Keratinocyte (primary cell): Measurements from ENCODE around the gene SLC44A1. TPM values are rescaled to one million over a fixed set of nuclear protein-coding genes. Genes with fewer than 3 reads are reported as not detected.

Source experiments
- DNase-seq: peaks from one replicate; pipeline ENCODE4 v3.0.0-alpha.2; 2011; ENCODE audit warnings: low read depth, missing footprints, low spot score
- FAIRE-seq: peaks from 2 replicates; lab custom pipeline; 2011; peaks lifted over from hg19 to GRCh38; lab: Jason Lieb, UNC
- H2AFZ ChIP-seq: 2 replicates; pipeline ENCODE4 v1.6.0; 2012; ENCODE audit warnings: low read length, control low read depth, inconsistent platforms; ENCODE audit not compliant: control insufficient read depth
- H3K27ac ChIP-seq: 2 replicates; pipeline ENCODE4 v1.5.1; 2011; ENCODE audit warnings: low read length; ENCODE audit not compliant: control insufficient read depth, insufficient read depth
- H3K27me3 ChIP-seq: 3 replicates; pipeline ENCODE4 v1.6.0; 2011; ENCODE audit warnings: low read length; ENCODE audit not compliant: control insufficient read depth, insufficient read depth; ENCODE audit errors: extremely low read depth
- H3K36me3 ChIP-seq, 2 experiments: 2 replicates in 1 of 2; 3 replicates in 1 of 2; pipeline ENCODE4 v1.5.1; 2011; ENCODE audit warnings: low read length in 2 of 2, mild to moderate bottlenecking in 1 of 2; ENCODE audit not compliant: control insufficient read depth in 2 of 2, insufficient read depth in 2 of 2; ENCODE audit errors: extremely low read depth in 1 of 2
- H3K4me1 ChIP-seq: 3 replicates; pipeline ENCODE4 v1.5.1; 2011; ENCODE audit warnings: low read length; ENCODE audit not compliant: control insufficient read depth, insufficient read depth; ENCODE audit errors: extremely low read depth
- H3K4me2 ChIP-seq: 3 replicates; pipeline ENCODE4 v1.6.0; 2011; ENCODE audit warnings: low read depth, low read length; ENCODE audit not compliant: control insufficient read depth, insufficient read depth; ENCODE audit errors: extremely low read depth
- H3K4me3 ChIP-seq, 3 experiments: fragments of 200-600 bp in 1 of 3; sonication (generic) in 1 of 3; 2 replicates in 2 of 3; 3 replicates in 1 of 3; pipeline ENCODE4 v1.5.1; 2011 to 2016; ENCODE audit warnings: low read length in 3 of 3, mild to moderate bottlenecking in 3 of 3, control low read depth in 2 of 3, inconsistent platforms in 1 of 3, low read depth in 1 of 3, mixed read lengths in 1 of 3, mixed run types in 1 of 3, moderate library complexity in 1 of 3; ENCODE audit not compliant: control insufficient read depth in 2 of 3, insufficient read depth in 2 of 3; ENCODE audit errors: extremely low read depth in 1 of 3
- H3K79me2 ChIP-seq: 2 replicates; pipeline ENCODE4 v1.6.0; 2012; ENCODE audit warnings: low read length; ENCODE audit not compliant: control insufficient read depth, insufficient read depth
- H3K9ac ChIP-seq: 3 replicates; pipeline ENCODE4 v1.6.0; 2011; ENCODE audit warnings: low read length; ENCODE audit not compliant: control insufficient read depth, insufficient read depth; ENCODE audit errors: extremely low read depth
- H3K9me1 ChIP-seq: 3 replicates; pipeline ENCODE4 v1.6.0; 2011; ENCODE audit warnings: low read length; ENCODE audit not compliant: control insufficient read depth, insufficient read depth; ENCODE audit errors: extremely low read depth
- H3K9me3 ChIP-seq: 2 replicates; pipeline ENCODE4 v1.5.1; 2012; ENCODE audit warnings: low read depth, low read length; ENCODE audit not compliant: control insufficient read depth
- H4K20me1 ChIP-seq: 3 replicates; pipeline ENCODE4 v1.6.0; 2011; ENCODE audit warnings: low read length; ENCODE audit not compliant: control insufficient read depth, insufficient read depth; ENCODE audit errors: extremely low read depth
- CTCF ChIP-seq, 3 experiments: IDR thresholded peaks in 1 of 3; conservative IDR thresholded peaks in 1 of 3; optimal IDR thresholded peaks in 1 of 3; 2 replicates in 2 of 3; 3 replicates in 1 of 3; pipeline versions ENCODE3 to v1.5.1; 2011; ENCODE audit warnings: low read length in 3 of 3, mild to moderate bottlenecking in 3 of 3, moderate library complexity in 2 of 3, control low read depth in 1 of 3, inconsistent platforms in 1 of 3; ENCODE audit not compliant: insufficient read depth in 2 of 3; ENCODE audit errors: extremely low read depth in 1 of 3
- EZH2 ChIP-seq: IDR thresholded peaks from one replicate; pipeline ENCODE4 v1.6.1; 2012; ENCODE audit warnings: inconsistent platforms, mild to moderate bottlenecking, low read length, moderate library complexity
- dilution Hi-C: fragments of 300-500 bp; cut with MboI; formaldehyde crosslinking; loops from one replicate; pipeline ENCODE4 v1.7.0; 2020; ENCODE audit warnings: low sequenced_read_pairs; ENCODE audit not compliant: extremely low pct_ligation_motif_present
- polyA plus RNA-seq, 5 experiments: library from polyadenylated mRNA; depleted of rRNA in 3 of 5; stranded (reverse) in 3 of 5; stranded (forward) in 1 of 5; unstranded in 1 of 5; fragments of >200 nt; gene quantifications; 1 replicate in 1 of 5; 2 replicates in 3 of 5; 3 replicates in 1 of 5; pipeline versions ENCODE4 v1.2.1 to v1.2.3, GENCODE V29; 2011 to 2012; ENCODE audit warnings: missing spikeins in 2 of 5, low read depth in 1 of 5, low replicate concordance in 1 of 5

The SLC44A1 gene
- polyA plus RNA-seq, 1 donor (not counting 4 experiments of a cell fraction or from before 2014, with no cell fraction given) = 22.9 TPM

GRCh38 chr9:105459336-105459735 is 214.9 kb downstream of the SLC44A1 start:
- Histone ChIP-seq H3K4me2 (no peak overlapping the region), H3K9me1 (peaks cover 2% of the 10 kb centered on the region), H2AFZ (no peak overlapping the region), H3K4me1 (peaks cover 3% of the 10 kb centered on the region), H3K36me3 (peaks cover 0 to 3% of the 10 kb centered on the region in 2 experiments), H3K27me3 (no peaks in the 10 kb centered on the region), H3K9ac (no peak overlapping the region), H3K4me3 (no peak overlapping the region), H3K9me3 (peaks cover 4% of the 10 kb centered on the region), H3K27ac (no peak overlapping the region), H3K79me2 (peaks cover 79% of the 10 kb centered on the region), H4K20me1 (no peaks in the 10 kb centered on the region)
- DNase-seq (no peak), FAIRE-seq (no peak)
- TF ChIP-seq CTCF (optimal IDR thresholded peaks at IDR 0.05 in 1 of 3, IDR thresholded peaks at IDR 0.05 in 1 of 3, conservative IDR thresholded peaks at IDR 0.05 in 1 of 3; ENCODE audit: extremely low read depth in 1 of 3, insufficient read depth in 2 of 3, low read length in 3 of 3) (no peak), EZH2 (no peak)
- dilution Hi-C loops = no loop called here

GRCh38 chr9:105466898-105467455 is 222.5 kb downstream of the SLC44A1 start:
- DNase-seq = no peak
- Histone ChIP-seq H3K27ac (no peak overlapping the region), H3K4me1 (no peaks in the 10 kb centered on the region), H3K9ac (no peak overlapping the region), H3K36me3 (peaks cover 4% of the 10 kb centered on the region in 2 experiments), H3K27me3 (no peaks in the 10 kb centered on the region), H3K9me1 (no peaks in the 10 kb centered on the region), H3K9me3 (no peaks in the 10 kb centered on the region), H3K4me2 (no peak overlapping the region), H4K20me1 (no peaks in the 10 kb centered on the region), H3K79me2 (peaks cover 16% of the 10 kb centered on the region), H3K4me3 (no peak overlapping the region), H2AFZ (no peak overlapping the region)
- TF ChIP-seq EZH2 (no peak), CTCF (optimal IDR thresholded peaks at IDR 0.05 in 1 of 3, IDR thresholded peaks at IDR 0.05 in 1 of 3, conservative IDR thresholded peaks at IDR 0.05 in 1 of 3; ENCODE audit: extremely low read depth in 1 of 3, insufficient read depth in 2 of 3, low read length in 3 of 3) (no peak)
- dilution Hi-C loops = no loop called here
- FAIRE-seq = no peak
